Measurements from ENCODE around the gene SCGB2A2.

- TF ChIP-seq YY1 (IDR thresholded peaks at IDR 0.05; ENCODE audit: insufficient read depth, insufficient read length) (no peak), ZNF274 (IDR thresholded peaks at IDR 0.05; ENCODE audit: low read depth, low read length) (no peak), SUZ12 (IDR thresholded peaks at IDR 0.05; ENCODE audit: extremely low read depth, insufficient read depth, insufficient read length) (no peak)
Measured at GRCh38 chr11:62236187-62236586, 33.8 kb upstream of the SCGB2A2 start.
